ENCODE data around the gene HMX3.

Gene HMX3

DNA sequence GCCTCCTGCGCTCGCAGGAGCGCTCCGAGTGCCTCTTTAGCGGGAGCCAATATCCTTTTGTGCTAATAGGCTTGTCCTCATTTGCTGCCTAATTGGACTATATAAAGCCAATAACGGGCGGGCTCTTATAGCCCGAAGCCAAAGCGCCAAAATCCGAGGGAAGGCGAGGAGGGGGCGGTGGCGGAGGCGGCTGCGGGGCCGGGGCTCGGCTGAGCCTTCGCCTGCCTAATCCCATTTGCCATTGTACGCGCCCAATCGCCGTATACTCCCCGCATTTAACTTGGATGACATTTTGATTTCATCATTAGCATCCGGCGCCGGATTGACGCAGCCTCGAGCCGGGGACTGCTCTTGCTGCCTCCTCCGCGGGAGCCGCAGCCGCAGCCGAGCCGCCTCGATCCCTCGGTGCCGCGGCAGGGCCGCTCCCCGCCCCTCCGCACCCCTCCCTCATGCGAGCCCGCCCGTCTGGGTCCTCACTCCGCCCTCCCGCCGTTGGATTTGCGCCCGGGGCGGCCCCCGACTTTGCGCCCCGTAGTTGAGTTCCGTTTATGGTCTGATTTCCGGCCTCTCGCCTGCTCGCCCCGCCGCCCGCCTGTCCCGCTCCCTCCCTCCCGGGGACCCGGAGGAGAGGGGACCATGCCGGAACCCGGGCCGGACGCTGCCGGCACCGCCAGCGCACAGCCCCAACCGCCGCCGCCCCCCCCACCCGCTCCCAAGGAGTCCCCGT is at the start of gene HMX3:
HMX3 (plus strand) TSS at position 556 of the 727 bp plus-strand sequence; CDS start at position 637, 81 bp downstream.
- H3K4me3 ChIP-seq (ENCODE audit: low read length) = peak within 1 kb of the TSS; percentile 29
- DNase-seq (ENCODE audit: low read depth) = peak; percentile 32
- TF ChIP-seq, protein P1, sequence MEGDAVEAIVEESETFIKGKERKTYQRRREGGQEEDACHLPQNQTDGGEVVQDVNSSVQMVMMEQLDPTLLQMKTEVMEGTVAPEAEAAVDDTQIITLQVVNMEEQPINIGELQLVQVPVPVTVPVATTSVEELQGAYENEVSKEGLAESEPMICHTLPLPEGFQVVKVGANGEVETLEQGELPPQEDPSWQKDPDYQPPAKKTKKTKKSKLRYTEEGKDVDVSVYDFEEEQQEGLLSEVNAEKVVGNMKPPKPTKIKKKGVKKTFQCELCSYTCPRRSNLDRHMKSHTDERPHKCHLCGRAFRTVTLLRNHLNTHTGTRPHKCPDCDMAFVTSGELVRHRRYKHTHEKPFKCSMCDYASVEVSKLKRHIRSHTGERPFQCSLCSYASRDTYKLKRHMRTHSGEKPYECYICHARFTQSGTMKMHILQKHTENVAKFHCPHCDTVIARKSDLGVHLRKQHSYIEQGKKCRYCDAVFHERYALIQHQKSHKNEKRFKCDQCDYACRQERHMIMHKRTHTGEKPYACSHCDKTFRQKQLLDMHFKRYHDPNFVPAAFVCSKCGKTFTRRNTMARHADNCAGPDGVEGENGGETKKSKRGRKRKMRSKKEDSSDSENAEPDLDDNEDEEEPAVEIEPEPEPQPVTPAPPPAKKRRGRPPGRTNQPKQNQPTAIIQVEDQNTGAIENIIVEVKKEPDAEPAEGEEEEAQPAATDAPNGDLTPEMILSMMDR (conservative IDR thresholded peaks at IDR 0.05; ENCODE audit: low read length) = no peak

DNA sequence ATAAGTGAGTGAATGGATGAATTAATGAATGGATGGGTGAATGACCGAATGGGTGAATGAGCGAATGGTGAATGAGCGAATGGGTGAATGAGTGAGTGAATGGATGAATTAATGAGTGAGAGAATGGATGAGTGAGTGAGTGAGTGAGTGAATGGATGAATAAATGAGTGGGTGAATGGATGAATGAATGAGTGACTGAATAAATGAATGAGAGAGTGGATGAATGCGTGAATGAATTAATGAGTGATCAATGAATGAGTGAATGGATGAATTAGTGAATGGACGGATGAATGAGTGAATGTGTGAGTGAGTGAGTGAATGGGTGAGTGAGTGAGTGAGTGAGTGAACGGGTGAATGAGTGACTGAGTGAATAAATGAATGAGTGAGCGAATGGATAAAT is 49.5 kb upstream of the HMX3 start:
- TF ChIP-seq, protein P1 (conservative IDR thresholded peaks at IDR 0.05; ENCODE audit: low read length) = no peak
- H3K4me3 ChIP-seq (ENCODE audit: low read length) = no peak overlapping the region
- DNase-seq (ENCODE audit: low read depth) = no peak

GRCh38 chr10:123087348-123087747 is 48.4 kb upstream of the HMX3 start:
- DNase-seq (ENCODE audit: low read depth) = no peak
- H3K4me3 ChIP-seq (ENCODE audit: low read length) = no peak overlapping the region
- TF ChIP-seq, protein P1 (conservative IDR thresholded peaks at IDR 0.05; ENCODE audit: low read length) = no peak

DNA sequence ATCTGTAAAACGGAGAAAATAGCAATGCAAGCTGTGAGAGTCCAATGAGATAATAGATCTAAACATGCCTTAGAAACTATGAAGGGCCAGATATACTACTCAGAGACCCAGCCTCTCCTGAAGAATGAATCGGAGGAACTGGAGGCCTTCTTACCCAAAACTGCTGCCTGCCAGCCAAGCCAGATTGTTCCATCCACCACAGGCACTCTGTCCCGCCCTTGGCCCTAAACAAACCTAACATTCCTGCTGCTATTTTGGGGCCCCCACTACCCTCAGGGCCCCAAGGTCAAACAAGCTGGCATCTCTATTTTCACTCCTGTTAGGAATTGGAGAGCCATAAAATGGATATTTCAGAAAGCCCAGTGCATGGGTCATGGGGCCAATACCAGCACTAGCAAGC is 48.0 kb upstream of the HMX3 start:
- TF ChIP-seq, protein P1 (conservative IDR thresholded peaks at IDR 0.05; ENCODE audit: low read length) = no peak
- no peak for DNase-seq (ENCODE audit: low read depth)
- H3K4me3 ChIP-seq (ENCODE audit: low read length) = no peak overlapping the region

DNA sequence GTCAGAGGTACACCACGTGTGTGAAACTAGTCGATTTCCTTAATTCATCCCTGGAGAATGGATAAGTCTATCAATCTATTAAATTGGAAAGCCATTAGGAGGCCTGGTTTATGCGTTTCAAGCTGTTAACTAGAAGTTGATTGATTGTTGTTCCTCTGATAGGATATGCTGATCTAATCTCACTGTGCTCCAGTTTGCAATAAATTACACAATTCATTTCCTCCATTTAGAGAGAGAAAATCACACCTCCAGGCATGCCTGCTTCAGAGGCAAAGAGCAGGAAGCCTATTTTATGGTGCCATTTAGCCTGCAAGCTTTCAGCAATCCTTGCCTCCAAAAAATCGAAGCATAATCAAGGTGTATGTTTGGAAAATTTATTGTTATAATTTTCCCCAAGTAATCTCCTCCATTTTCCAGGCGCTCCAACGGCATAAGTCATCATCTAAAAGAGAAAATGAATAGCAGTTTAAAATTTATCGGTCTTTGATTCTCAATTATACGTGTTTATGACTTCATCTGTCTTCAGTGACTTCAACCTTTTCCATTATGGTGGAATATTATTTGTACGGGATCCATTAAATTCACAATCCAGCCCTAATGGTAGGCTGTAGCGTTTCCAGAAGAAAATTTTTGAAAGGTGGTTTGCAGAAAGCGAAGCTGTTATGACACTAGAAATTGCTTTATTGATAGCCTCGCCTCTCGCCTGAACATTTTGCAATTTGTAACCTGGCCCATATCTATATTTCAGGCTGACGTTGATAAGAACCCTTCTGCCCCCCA is 42.9 kb upstream of the HMX3 start:
- DNase-seq (ENCODE audit: low read depth) = no peak
- TF ChIP-seq, protein P1 (conservative IDR thresholded peaks at IDR 0.05; ENCODE audit: low read length) = no peak
- no peak overlapping the region for H3K4me3 ChIP-seq (ENCODE audit: low read length)

GRCh38 chr10:123093489-123093888 is 42.3 kb upstream of the HMX3 start:
- no peak for DNase-seq (ENCODE audit: low read depth)
- TF ChIP-seq, protein P1 (conservative IDR thresholded peaks at IDR 0.05; ENCODE audit: low read length) = no peak
- no peak overlapping the region for H3K4me3 ChIP-seq (ENCODE audit: low read length)

- TF ChIP-seq, protein P1 (conservative IDR thresholded peaks at IDR 0.05; ENCODE audit: low read length) = no peak
- DNase-seq (ENCODE audit: low read depth) = no peak
- H3K4me3 ChIP-seq (ENCODE audit: low read length) = no peak overlapping the region
These were observed 39.3 kb upstream of the HMX3 start for GRCh38 chr10:123096452-123096851.

Measured in AG10803 (cell line).